ENCODE measurements around the gene SESN1.

- TF ChIP-seq, protein P1, sequence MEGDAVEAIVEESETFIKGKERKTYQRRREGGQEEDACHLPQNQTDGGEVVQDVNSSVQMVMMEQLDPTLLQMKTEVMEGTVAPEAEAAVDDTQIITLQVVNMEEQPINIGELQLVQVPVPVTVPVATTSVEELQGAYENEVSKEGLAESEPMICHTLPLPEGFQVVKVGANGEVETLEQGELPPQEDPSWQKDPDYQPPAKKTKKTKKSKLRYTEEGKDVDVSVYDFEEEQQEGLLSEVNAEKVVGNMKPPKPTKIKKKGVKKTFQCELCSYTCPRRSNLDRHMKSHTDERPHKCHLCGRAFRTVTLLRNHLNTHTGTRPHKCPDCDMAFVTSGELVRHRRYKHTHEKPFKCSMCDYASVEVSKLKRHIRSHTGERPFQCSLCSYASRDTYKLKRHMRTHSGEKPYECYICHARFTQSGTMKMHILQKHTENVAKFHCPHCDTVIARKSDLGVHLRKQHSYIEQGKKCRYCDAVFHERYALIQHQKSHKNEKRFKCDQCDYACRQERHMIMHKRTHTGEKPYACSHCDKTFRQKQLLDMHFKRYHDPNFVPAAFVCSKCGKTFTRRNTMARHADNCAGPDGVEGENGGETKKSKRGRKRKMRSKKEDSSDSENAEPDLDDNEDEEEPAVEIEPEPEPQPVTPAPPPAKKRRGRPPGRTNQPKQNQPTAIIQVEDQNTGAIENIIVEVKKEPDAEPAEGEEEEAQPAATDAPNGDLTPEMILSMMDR (IDR thresholded peaks at IDR 0.05), result no peak
- TF ChIP-seq POLR2A (IDR thresholded peaks at IDR 0.05), result no peak
Measured at GRCh38 chr6:108955329-108955949, 139.2 kb downstream of the SESN1 start.

Data from vagina (tissue), 2 donors.